ENCODE measurements around the gene SLAMF7.
"Not testable (repeated sequence)": the region's sequence is repeated elsewhere in the genome, so short reads cannot be mapped to it uniquely, and the experiment has no call there.

Gene SLAMF7

DNA sequence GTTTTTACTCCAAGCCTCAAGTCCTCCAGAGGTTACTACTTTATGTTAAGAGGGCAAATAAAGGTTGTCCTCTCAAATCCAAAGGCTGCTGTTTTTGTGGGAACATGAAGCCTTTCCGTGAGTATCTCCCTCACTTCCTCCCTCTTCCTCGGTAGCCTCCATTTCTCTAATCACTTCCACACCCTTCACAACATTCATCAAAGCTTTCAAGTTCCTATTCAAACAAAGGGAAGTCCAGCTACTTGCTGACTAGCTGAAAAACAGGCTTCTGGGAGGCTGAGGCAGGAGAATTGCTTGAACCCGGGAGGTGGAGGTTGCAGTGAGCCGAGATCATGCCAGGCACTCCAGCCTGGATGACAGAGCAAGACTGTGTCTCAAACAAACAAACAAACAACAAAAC lies 20.8 kb upstream of the SLAMF7 start:
- DNase-seq (ENCODE audit: insufficient read length, low spot score) = no peak
- FAIRE-seq = no peak

DNA sequence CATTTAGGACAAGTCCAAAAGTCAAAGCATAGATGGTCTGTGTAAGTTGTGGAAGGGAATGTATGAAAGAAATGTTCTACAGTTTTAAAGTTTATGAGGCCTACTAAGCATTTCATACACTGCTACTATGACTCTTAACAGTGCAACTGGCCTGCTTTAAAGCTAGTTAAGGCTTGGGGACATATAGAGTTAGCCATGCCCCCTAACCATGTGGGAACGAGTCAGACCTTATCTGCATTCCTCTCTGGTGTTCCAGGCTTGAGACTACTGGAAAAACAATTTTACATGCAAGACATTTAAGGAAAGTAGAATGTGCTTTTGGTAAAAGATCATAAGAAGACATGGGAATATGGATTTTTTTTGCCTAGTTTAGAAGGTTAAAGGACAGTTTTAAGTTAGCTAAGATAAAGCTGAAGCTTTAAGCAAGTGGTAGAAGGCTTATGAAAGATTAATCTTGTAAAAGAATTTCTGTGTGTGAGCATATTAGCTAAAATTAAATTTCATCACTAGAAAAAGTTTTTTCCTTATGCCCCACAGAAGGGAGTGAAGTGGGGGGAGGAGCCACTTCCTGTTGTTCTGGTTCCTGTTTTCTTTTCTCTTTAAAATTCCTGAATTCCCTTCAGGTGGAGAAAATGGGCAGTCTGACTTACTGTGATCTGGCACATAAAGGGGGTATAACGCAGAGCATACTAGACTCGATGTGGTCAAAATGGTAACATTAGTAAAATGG lies 18.5 kb upstream of the SLAMF7 start:
- DNase-seq (ENCODE audit: insufficient read length, low spot score) (no peak), FAIRE-seq (no peak)

DNA sequence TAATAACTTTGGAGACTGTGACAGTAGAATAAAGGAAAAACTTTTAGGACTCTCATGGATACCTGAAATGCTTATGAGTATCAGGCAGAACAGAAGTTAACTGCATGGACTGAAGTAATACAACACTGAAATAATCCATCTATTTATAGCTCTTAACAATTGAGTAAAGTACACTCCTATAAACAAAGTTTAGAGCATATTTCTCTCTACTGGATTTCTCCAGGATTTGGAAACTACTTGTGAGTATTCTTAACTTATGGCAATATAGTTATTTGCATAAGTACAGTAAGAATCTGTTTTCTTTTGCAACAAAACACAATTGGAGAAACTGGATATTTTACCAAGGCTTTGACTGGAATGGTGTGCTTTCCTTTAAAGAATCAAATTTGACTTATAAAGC lies 17.6 kb upstream of the SLAMF7 start:
- DNase-seq (ENCODE audit: insufficient read length, low spot score) (no peak), FAIRE-seq (no peak)

DNA sequence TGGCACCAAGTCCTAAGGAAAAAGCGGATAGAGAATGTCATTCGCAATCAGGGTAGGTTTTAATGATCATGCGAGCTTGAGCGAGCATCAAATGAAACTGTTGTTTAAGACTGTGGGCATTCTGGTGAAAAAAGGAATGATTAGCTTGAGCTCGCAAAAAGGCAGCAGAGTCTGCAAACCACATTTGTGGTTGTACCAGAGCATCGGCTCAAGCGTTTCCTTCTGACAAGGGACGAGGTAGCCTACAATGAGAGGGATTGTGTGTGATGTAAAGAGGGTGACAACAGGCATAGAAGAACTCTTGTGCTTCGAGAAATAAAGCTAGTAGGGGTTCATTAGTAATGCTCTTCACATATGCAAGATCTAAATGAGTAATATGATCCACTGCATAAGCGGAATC lies 16.3 kb upstream of the SLAMF7 start:
- DNase-seq (ENCODE audit: insufficient read length, low spot score) (no peak), FAIRE-seq (peak; percentile 73)

DNA sequence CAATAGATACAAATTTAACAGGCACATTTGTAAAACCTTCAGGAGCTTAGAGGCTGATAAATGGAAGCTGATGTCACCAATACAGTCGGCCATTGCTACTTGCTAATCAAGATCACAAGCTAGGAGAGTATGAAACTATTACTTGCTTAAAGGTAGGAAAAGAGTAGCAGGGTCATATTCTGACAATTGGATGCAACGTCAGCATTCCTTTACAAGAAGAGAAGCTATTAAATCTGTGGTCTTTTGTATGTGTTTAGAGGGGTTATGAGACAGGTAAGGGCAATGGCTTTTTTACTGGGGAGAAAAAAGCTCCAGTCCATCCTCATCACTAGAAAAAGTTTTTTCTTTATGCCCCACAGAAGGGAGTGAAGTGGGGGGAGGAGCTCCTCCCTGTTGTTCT lies 15.7 kb upstream of the SLAMF7 start:
- FAIRE-seq = no peak
- DNase-seq (ENCODE audit: insufficient read length, low spot score) = no peak

DNA sequence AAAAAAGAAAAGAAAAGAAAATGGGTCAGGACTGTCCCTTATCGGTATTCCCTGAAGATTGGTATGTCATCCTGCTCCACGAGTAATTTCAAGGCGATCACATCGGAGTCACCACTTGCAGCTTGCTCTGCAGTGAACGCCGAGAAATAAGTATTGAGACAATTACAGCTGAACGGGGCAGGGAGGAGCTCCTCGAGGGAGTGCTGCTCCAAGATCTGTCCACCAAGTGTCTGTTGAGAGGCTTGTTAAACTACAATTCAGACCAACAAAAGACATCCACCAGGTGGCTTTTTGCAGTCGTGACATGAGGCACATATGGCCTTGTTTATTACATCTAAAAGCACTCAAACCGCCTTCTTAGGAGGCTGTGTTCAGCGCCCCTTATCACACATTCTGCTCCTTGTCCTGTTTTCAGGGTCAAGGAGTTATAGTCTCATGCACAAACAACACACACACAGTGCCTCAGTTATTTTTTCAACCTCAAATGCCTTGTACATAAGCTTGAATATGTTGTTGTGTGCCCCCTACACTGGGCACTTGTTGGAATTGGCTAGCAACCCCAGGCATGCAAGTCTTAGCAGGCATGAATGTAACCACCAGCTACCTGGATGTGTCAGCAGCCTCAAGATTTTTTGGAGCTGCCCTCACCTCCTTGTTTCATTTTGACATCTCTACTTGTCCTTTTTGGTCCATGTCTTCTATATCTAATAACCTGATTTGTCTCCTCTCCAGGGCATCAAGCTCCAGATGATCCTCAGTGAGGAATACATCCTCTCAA lies 14.4 kb upstream of the SLAMF7 start:
- FAIRE-seq = peak; percentile 11
- DNase-seq (ENCODE audit: insufficient read length, low spot score) = no peak

DNA sequence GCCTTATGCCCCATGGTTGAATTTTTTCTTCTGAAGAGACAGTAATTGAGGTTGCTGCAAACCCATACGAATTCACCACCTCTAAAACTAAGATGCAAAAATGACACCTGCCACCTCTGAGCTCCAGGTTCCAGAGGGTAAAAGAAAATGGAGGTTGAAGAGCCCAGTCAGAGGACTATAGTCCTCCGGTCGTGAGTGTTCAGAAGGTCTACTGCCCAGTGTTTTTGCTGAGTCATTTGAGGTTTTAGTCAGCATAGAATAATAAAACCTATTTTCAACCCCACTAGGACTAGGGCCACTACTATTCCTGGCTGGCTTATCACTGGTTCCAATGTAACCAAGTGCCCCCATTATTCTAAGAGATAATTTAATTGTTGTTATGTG lies 12.9 kb upstream of the SLAMF7 start:
- DNase-seq (ENCODE audit: insufficient read length, low spot score) (no peak), FAIRE-seq (no peak)

DNA sequence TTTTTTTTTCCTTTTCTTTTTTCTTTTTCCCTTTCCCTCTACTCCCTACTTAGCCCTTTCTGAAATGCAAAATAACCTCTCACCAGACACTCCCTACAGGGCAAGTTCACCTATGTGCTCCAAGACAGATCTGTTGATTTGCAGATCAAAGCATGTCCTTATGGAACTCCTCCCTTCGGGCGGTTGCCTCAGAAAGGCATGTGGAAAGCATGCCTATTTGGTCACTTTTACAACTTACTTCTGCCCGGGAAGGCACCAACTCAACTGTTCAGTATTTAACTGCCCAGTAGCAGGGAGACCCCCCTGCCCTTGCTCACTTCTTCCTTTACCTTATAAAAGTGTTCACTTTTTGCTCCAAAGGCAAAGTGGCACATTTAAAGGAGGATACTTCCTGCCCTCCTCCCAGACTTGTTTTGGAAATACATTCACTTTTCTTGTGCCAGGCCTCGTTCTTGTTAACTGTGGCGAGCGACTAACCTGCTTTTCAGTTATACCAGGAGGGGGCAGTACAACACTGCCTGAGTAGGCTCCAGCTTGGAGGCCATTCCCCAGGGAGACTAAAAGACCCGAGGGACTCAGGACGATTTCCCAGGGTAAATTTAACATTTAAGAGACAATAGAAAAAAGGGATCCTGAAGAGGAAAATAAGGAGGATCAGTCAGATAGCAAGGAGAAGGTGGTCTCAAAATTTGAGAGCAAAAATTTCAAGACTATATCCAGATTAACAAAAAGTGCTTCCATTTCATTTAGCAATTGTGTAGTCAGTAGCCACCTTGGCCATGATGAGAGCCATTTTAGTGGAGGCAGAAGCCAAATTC lies 12.3 kb upstream of the SLAMF7 start:
- peak; percentile 95 for FAIRE-seq
- no peak for DNase-seq (ENCODE audit: insufficient read length, low spot score)

DNA sequence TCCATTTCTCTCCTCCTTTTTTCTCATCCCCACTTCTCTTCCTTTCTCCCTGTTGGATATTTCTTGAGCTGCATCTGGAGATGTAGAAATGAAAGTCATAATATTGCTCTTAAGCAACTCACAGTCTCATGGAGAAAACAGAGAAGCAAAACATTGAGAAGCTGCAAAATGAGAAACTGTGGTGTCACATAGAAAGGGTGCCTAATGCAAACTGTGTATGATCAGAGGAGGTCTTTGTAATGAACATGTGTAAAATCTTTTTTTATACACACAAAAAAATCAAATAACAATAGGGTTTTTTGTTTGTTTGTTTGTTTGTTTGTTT lies 11.8 kb upstream of the SLAMF7 start:
- DNase-seq (ENCODE audit: insufficient read length, low spot score) (no peak), FAIRE-seq (no peak)

DNA sequence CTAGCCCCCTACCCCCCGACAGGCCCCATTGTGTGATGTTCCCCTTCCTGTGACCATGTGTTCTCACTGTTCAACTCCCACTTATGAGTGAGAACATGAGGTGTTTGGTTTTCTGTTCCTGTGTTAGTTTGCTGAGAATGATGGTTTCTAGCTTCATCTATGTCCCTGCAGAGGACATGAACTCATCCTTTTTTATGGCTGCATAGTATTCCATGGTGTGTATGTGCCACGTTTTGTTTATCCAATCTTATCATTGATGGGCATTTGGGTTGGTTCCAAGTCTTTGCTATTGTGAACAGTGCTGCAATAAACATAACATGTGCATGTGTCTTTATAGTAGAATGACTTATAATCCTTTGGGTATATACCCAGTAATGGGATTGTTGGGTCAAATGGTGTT lies 7.5 kb upstream of the SLAMF7 start:
- FAIRE-seq; DNase-seq (ENCODE audit: insufficient read length, low spot score): not testable (repeated sequence)

DNA sequence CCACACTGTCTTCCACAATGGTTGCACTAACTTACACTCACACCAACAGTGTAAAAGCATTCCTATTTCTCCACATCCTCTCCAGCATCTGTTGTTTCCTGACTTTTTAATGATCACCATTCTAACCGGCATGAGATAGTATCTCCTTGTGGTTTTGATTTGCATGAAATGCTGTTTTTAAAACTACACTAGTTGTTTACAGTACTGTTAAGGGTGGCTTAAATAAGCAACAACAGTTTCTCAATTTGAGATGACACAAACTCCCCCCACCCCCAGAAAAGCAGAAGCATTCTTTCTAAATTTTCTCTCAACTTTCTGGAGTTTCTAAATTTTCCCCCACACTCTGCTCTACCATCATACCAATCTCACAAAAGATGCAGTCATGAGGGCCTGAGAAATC lies 7.1 kb upstream of the SLAMF7 start:
- no peak for FAIRE-seq
- DNase-seq (ENCODE audit: insufficient read length, low spot score) = no peak

DNA sequence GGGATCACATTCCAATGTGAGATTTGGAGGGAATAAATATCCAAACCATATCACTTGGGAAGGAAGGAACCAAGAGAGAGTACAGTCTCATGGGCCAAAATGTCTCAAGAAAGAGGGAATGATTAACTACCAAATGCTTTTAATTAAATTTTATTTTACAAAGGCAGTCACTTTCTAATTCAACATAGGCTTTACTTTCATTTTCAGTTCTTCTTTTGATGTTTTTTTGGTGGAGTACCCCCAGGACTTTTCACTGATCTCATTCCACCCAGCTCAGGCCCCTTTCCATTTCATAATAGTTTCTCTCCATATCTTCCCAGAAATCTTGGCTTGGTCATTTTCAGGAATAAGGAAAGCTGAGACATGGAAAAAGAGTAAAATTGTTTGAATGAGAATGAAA lies 5.1 kb upstream of the SLAMF7 start:
- no peak for DNase-seq (ENCODE audit: insufficient read length, low spot score)
- FAIRE-seq = no peak

DNA sequence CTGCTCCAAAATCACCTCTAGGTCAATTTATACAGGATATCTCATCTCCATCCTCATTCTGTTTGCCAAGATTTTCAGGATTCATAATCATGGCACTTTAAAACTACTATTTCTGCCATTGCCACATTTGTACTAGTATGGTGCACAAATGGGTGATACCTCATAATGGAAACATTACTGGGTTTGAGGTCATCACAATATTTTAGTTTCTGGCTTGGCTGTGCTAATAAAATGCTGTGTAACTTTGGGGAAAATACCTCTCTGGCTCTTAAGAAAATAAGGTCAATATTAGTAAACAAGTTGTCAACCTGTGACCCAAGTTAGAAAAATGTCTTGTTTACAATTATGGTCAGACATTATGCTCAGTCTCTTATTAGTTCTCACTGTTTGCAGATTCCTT lies 4.7 kb upstream of the SLAMF7 start:
- no peak for DNase-seq (ENCODE audit: insufficient read length, low spot score)
- FAIRE-seq = no peak

DNA sequence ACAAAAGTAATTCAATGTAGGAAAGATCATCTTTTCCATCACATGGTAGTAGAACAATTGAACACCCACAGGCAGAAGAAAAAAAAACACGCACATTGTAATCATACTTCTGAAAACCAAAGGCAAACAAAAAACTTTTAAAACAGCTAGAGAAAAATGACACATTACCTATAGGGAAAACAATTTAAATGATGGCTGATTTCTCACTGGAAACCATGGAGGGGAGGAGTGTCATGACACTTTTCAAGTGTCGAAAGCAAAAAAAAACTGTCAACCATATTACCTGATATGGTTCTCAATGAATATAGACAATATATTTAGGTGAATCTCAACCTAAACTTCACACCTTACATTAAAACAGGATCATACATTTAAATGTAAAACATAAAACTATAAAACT lies 776 bp upstream of the SLAMF7 start:
- DNase-seq (ENCODE audit: insufficient read length, low spot score) (no peak), FAIRE-seq (no peak)

DNA sequence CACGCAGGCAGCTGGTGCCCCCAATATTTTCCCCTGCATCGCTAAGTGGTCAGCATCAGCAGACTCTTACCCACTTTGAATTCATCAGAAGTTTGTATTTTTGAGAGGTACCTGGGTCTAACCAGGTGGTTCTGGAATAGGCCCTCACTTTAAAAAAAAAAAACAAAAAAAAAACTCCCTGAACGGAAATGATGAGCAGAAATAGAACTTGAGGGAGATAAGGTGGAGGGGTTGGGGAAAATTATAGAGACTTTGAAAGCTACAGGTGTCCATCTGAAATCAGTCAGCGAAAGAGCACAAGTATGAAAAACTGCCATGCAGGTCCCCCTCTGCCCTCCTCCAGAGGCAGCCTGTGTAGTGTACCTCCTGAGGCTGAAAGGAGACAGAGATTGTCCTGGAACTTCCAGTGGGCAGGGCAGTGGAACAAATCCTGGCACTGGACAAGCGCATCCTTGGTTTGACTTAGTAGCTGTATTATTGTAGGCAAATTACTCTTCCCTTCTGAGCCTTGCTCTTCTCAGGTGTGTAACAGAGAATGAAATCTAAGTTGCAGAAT lies 1.2 kb downstream of the SLAMF7 start:
- FAIRE-seq = peak; percentile 86
- DNase-seq (ENCODE audit: insufficient read length, low spot score) = no peak

DNA sequence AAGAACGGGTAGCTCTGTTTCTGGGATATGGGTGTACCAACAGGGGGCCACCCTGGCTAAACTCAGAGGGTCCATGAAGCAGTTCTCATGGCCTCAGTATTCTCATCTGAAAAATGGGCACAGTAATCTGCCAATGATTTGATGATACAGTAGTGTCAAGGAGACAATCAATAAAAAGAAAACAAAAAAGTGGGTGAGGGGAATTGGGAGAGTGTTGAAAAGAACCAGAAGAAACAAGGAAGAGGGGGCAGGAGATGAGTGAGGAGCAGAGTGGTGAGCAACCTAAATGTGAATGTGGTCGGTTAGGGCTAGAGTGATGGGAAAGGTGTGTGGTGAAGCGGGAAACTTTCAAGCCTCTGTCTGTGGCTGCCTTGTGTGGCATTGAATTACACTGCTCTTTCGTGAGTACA lies 2.0 kb downstream of the SLAMF7 start:
- FAIRE-seq = peak; percentile 93

DNA sequence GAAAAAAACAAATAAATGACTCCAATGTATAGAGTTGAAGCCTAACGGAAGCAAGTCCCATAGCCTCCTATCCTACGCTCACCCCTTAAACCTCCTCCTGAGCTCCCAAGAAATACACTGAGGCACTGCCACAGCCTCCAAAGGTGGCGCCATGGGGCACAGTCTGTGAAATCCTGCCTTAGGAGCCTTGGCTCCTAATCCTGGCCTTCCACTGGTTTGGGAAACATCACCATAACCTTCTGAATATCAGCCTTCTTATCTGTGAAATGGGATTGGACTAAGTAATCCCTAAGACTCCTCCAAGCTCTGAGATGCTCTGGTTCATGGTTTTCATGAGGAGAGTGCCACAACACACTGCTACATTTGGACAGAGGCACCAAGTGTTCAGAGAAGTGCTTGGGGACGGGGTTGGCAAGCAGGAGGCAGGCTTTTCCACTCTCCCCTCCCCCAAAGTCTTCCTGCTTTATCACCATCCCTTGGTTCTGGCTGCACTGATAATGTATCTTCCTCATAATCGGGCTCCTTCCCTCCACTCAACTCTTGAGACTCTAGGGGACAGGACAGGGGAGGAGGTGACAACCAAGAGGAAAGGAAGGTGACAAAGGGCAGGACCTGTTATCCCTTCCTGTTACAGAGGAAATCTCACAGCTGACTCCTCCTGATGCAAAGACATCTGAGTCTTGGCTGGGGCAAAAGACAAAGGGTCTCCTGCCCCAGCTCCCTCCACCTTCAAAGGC lies 2.7 kb downstream of the SLAMF7 start:
- no peak for DNase-seq (ENCODE audit: insufficient read length, low spot score)
- FAIRE-seq = no peak

More for the DNA sequence above, 2.0 kb downstream of the SLAMF7 start:
- no peak for DNase-seq (ENCODE audit: insufficient read length, low spot score)

DNA sequence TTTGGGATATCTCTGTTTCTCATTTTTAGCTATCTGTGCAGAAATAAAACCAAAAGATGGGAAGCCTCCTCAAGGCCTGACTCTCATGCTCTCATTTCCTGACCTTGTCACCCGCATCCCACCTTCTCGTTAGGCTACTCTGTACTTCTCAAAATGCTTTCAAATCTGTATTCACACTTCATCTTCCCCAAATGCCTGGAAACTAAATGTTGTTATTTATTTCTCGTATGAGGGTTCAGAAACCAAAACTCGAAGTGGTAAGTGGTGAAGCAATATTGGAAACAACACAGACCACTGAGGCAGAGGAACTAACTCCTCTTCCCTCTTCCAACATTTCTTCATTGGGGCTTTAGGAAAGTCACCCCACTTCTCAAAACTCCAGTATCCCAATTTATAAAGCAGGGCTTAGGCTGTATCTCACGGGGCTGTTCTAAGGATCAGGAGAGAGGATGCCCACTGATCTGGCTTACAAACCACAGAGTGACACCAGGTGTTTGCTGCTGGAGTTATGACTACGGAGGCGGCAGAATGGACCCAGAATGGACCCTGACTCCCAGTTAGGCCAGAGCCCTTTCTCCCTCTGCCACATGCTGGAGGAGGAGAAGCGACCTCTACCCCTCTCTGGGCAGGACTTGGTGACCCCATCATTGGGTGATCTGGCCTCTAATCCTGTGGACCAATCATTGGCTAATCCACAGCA lies 3.5 kb downstream of the SLAMF7 start:
- peak; percentile 99 for FAIRE-seq
- no peak for DNase-seq (ENCODE audit: insufficient read length, low spot score)

DNA sequence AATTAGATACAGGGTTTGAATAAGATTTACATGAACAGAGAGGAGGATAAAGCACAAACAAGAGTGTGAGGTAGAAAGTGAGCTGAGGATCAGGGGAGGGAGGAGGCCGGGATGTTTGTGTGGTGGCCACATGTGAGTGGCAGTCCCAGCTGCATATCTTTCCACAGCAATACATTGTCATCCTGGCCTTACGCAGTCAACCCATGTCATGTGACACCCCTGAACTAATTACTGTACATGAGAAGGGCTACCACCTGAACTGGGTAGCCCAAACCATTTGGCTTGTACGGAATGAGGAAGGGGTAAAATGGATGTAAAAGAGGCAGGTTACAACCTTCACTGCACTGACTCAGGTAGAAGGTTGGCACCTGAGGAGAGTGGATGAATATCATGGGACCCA lies 4.2 kb downstream of the SLAMF7 start:
- peak; percentile 66 for FAIRE-seq
- no peak for DNase-seq (ENCODE audit: insufficient read length, low spot score)

DNA sequence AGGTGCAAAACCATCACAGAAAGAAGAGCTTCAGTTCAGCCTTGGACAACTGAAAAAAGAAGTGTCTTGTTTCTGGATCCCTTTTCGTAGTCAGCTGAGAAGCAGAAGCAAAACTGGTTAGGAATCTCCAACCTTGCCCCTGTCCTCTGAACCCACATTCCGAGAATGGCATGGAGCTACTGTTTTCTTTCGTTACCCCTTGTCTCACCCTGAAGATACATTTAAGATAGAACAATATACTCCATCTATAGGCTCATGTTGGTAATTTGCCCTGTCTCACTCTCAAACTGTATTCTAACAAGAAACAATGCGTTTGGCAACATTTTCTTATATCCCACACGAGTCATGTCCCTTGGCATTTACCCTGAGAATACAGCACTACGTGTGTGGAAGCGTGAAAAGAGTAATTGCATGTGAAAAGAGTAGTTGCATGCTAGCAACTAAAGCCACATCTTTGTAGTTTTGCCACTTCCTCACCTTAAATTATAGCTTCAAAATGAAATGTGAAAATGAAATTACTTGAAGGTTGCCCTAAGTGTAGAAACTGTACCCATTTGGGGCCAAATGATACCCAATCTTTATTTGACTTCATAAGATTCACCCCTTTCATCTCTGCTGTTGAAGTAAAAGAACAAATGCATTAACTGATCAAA lies 5.3 kb downstream of the SLAMF7 start:
- FAIRE-seq (peak; percentile 87), DNase-seq (ENCODE audit: insufficient read length, low spot score) (no peak)
